ENCODE results near the gene NUP107. TPM values are rescaled to one million over a fixed set of nuclear protein-coding genes. Genes with fewer than 3 reads are reported as not detected.

The NUP107 gene
- total and polyA plus RNA-seq, 2 experiments from 2014 or later, result 23.0 to 40.1 TPM

DNA sequence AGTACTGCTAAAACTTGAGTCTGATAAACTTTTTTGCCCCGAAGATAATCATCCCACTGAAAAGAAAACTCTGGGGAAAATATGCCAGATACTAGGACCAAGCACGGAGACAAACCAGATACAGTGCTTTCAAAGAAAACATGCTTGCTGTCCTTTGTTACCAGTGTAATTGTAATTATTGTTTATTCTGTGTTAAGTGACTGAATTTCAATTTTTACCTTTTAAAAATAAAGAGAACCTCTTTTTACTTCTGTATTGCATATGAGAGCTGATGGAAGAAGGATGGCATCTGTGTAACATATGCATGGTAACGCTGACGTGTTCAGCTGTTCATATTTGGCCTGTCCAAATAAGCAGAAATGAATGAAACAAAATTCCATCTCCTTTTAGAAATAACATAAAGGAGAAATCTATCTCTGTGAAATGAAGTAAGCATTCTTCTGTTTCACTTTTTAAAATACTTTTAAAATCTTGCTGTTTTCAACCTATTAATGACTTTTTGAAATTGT, 81.7 kb downstream of the NUP107 start:
- DNase-seq (ENCODE audit: low spot score), result no peak
- Histone ChIP-seq H2AFZ (no peak overlapping the region), H4K20me1 (ENCODE audit: insufficient read depth, poor library complexity, severe bottlenecking) (no peaks in the 10 kb centered on the region), H3K27me3 (no peaks in the 10 kb centered on the region), H3K79me2 (no peaks in the 10 kb centered on the region), H3K4me1 (ENCODE audit: insufficient read depth) (no peaks in the 10 kb centered on the region), H3K4me2 (no peak overlapping the region), H3K9me2 (replicated peaks; ENCODE audit: insufficient read depth) (no peaks in the 10 kb centered on the region), H3K36me3 (replicated peaks; ENCODE audit: insufficient read depth, low read depth) (no peaks in the 10 kb centered on the region), H3K4me3 (no peak overlapping the region), H3K9me3 (ENCODE audit: low read depth) (no peaks in the 10 kb centered on the region), H3K27ac (no peak overlapping the region)
- TF ChIP-seq, protein P1, sequence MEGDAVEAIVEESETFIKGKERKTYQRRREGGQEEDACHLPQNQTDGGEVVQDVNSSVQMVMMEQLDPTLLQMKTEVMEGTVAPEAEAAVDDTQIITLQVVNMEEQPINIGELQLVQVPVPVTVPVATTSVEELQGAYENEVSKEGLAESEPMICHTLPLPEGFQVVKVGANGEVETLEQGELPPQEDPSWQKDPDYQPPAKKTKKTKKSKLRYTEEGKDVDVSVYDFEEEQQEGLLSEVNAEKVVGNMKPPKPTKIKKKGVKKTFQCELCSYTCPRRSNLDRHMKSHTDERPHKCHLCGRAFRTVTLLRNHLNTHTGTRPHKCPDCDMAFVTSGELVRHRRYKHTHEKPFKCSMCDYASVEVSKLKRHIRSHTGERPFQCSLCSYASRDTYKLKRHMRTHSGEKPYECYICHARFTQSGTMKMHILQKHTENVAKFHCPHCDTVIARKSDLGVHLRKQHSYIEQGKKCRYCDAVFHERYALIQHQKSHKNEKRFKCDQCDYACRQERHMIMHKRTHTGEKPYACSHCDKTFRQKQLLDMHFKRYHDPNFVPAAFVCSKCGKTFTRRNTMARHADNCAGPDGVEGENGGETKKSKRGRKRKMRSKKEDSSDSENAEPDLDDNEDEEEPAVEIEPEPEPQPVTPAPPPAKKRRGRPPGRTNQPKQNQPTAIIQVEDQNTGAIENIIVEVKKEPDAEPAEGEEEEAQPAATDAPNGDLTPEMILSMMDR (IDR thresholded peaks at IDR 0.05; ENCODE audit: poor library complexity), result no peak
- TF ChIP-seq EZH2phosphoT487 (IDR thresholded peaks at IDR 0.05; ENCODE audit: low read depth, severe bottlenecking, unreplicated experiment) (no peak), EZH2 (IDR thresholded peaks at IDR 0.05; ENCODE audit: borderline replicate concordance) (no peak)
- 96% methylated on average over 4 of the region's 4 CpGs for WGBS (ENCODE audit: low lambda C conversion rate, missing lambda C conversion rate)

DNA sequence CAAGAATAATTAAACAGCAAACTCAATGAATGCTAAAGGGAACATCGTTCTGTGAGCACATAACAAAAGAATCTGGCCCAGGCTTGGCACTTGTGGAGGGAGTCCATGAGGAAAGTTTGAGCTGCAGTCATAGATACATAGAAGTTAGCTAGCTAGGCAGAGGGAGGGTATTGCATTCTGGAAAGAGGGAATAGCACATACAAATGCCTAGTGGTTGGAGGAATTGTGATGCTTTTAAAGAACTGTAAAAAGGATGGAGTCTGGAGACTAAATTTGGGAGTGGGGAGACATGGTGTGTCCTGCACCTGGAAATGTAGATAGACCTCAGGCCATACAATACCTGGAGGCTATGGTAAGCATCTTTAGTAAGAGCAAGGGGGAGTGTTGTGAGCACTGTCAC, 83.2 kb downstream of the NUP107 start:
- TF ChIP-seq, protein P1 (IDR thresholded peaks at IDR 0.05; ENCODE audit: poor library complexity), result no peak
- TF ChIP-seq EZH2phosphoT487 (IDR thresholded peaks at IDR 0.05; ENCODE audit: low read depth, severe bottlenecking, unreplicated experiment) (no peak), EZH2 (IDR thresholded peaks at IDR 0.05; ENCODE audit: borderline replicate concordance) (no peak)
- DNase-seq (ENCODE audit: low spot score), result no peak
- Histone ChIP-seq H3K9me3 (ENCODE audit: low read depth) (no peaks in the 10 kb centered on the region), H4K20me1 (ENCODE audit: insufficient read depth, poor library complexity, severe bottlenecking) (no peaks in the 10 kb centered on the region), H3K27ac (no peak overlapping the region), H3K4me2 (no peak overlapping the region), H3K79me2 (no peaks in the 10 kb centered on the region), H3K4me3 (no peak overlapping the region), H3K4me1 (ENCODE audit: insufficient read depth) (no peaks in the 10 kb centered on the region), H2AFZ (no peak overlapping the region), H3K27me3 (no peaks in the 10 kb centered on the region), H3K36me3 (replicated peaks; ENCODE audit: insufficient read depth, low read depth) (no peaks in the 10 kb centered on the region), H3K9me2 (replicated peaks; ENCODE audit: insufficient read depth) (no peaks in the 10 kb centered on the region)
- WGBS (ENCODE audit: low lambda C conversion rate, missing lambda C conversion rate), result 94% methylated on average over 1 of the region's 1 CpG

DNA sequence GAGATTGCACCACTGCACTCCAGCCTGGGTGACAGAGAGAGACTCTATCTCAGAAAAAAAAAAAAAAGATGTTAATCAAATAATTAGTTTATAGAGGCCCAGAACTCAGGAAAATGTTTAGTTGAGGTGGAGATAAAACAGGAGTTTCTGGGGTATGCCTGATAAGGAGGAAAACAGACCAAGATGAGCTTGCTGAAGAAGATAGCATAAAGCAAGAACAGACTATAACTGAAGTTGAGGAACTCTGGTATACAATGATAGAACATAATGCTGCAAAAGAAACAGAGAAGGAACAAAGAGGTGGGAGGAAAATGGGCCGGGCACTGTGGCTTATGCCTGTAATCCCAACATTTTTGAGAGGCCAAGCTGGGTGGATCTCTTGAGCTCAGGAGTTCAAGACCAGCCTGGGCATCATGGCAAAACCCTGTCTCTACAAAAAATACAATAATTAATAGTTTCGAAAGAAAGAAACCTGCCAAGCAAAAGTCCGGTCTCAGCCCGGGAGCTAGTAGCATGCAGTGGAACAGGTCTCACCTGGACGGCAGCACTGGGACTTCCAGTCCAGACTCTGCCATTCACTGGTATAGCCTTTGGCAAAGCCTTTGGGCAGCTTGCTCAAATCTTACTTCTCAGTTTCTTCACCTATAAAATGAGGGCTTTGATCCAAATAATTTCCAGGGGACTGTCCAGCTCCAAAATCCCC, 84.6 kb downstream of the NUP107 start:
- TF ChIP-seq, protein P1 (IDR thresholded peaks at IDR 0.05; ENCODE audit: poor library complexity), result no peak
- TF ChIP-seq EZH2phosphoT487 (IDR thresholded peaks at IDR 0.05; ENCODE audit: low read depth, severe bottlenecking, unreplicated experiment), result no peak
- TF ChIP-seq EZH2 (IDR thresholded peaks at IDR 0.05; ENCODE audit: borderline replicate concordance), result no peak
- 78% methylated on average over 5 of the region's 5 CpGs for WGBS (ENCODE audit: low lambda C conversion rate, missing lambda C conversion rate)

More for the DNA sequence above, 84.6 kb downstream of the NUP107 start:
- H3K4me3 ChIP-seq, result no peak overlapping the region
- no peaks in the 10 kb centered on the region for H3K79me2 ChIP-seq
- DNase-seq (ENCODE audit: low spot score), result no peak
- H2AFZ ChIP-seq, result no peak overlapping the region
- H3K36me3 ChIP-seq (replicated peaks; ENCODE audit: insufficient read depth, low read depth), result no peaks in the 10 kb centered on the region
- H3K27ac ChIP-seq, result no peak overlapping the region
- H3K27me3 ChIP-seq, result no peaks in the 10 kb centered on the region
- no peak overlapping the region for H3K4me2 ChIP-seq
- H3K9me2 ChIP-seq (replicated peaks; ENCODE audit: insufficient read depth), result no peaks in the 10 kb centered on the region
- no peaks in the 10 kb centered on the region for H4K20me1 ChIP-seq (ENCODE audit: insufficient read depth, poor library complexity, severe bottlenecking)
- no peaks in the 10 kb centered on the region for H3K9me3 ChIP-seq (ENCODE audit: low read depth)
- no peaks in the 10 kb centered on the region for H3K4me1 ChIP-seq (ENCODE audit: insufficient read depth)
